GM19238 (cell line): ENCODE measurements around the gene AFTPH.

Source experiments
- DNase-seq: peaks from one replicate; pipeline ENCODE4 v3.0.0; 2011; ENCODE audit warnings: low spot score; ENCODE audit not compliant: insufficient read length

AFTPH gene

GRCh38 chr2:64538764-64539433 lies 14.8 kb downstream of the AFTPH start:
- no peak for DNase-seq

GRCh38 chr2:64540615-64541014 lies 16.5 kb downstream of the AFTPH start:
- no peak for DNase-seq

- DNase-seq, result no peak
Measured at GRCh38 chr2:64541547-64541946, 17.4 kb downstream of the AFTPH start.

GRCh38 chr2:64542071-64543007 lies 18.2 kb downstream of the AFTPH start:
- no peak for DNase-seq

GRCh38 chr2:64543008-64543697 lies 19.0 kb downstream of the AFTPH start:
- DNase-seq, result no peak

- no peak for DNase-seq
Measured at GRCh38 chr2:64548761-64549160, 24.6 kb downstream of the AFTPH start.

- DNase-seq, result no peak
Measured at GRCh38 chr2:64550042-64550441, 25.9 kb downstream of the AFTPH start.

- DNase-seq, result no peak
Measured at GRCh38 chr2:64551851-64552250, 27.7 kb downstream of the AFTPH start.

GRCh38 chr2:64554117-64554516 lies 30.0 kb downstream of the AFTPH start:
- DNase-seq, result no peak

- DNase-seq, result no peak
Measured at GRCh38 chr2:64558445-64559081, 34.4 kb downstream of the AFTPH start.

GRCh38 chr2:64562148-64562784 lies 38.1 kb downstream of the AFTPH start:
- DNase-seq, result no peak

- DNase-seq, result no peak
Measured at GRCh38 chr2:64563436-64563938, 39.4 kb downstream of the AFTPH start.

GRCh38 chr2:64565949-64566710 lies 42.0 kb downstream of the AFTPH start:
- DNase-seq, result no peak

- DNase-seq, result no peak
Measured at GRCh38 chr2:64567473-64567872, 43.3 kb downstream of the AFTPH start.

GRCh38 chr2:64568836-64569235 lies 44.7 kb downstream of the AFTPH start:
- DNase-seq, result no peak

- DNase-seq, result no peak
Measured at GRCh38 chr2:64574871-64575270, 50.7 kb downstream of the AFTPH start.

- DNase-seq, result no peak
Measured at GRCh38 chr2:64581018-64581417, 56.9 kb downstream of the AFTPH start.

GRCh38 chr2:64581777-64582539 lies 57.8 kb downstream of the AFTPH start:
- DNase-seq, result no peak

GRCh38 chr2:64582774-64583340 lies 58.7 kb downstream of the AFTPH start:
- DNase-seq, result no peak
